Spleen (tissue), 7 donors: ENCODE measurements around the gene ADAM10.
A peak's percentile ranks its signal among the peaks of the same experiment; 100 is the strongest.

Experiments used
- CTCF ChIP-seq, 11 experiments: fragments of 200-600 bp in 7 of 11; fragments of 450-650 bp in 4 of 11; sonication (generic) in 4 of 11; IDR thresholded peaks in 8 of 11; conservative IDR thresholded peaks in 3 of 11; 1 replicate in 7 of 11; 2 replicates in 4 of 11; pipeline versions ENCODE4 v1.4.0 to v1.8.0; 2016 to 2021; ENCODE audit warnings: antibody characterized with exemption in 11 of 11, inconsistent platforms in 4 of 11, mild to moderate bottlenecking in 1 of 11
- POLR2A ChIP-seq, 3 donors: fragments of 450-650 bp; IDR thresholded peaks; one replicate each; pipeline ENCODE4 v1.5.1; 2017; ENCODE audit warnings: antibody characterized with exemption in 3 of 3, mild to moderate bottlenecking in 1 of 3
- POLR2AphosphoS5 ChIP-seq, 3 donors: sonication (generic); formaldehyde crosslinking; IDR thresholded peaks; one replicate each; pipeline ENCODE4 v1.5.1; 2017; ENCODE audit warnings: antibody characterized with exemption in 3 of 3
- donor health status: DM: no; HTN: no; CAD: no; lungs with moderate emphysema.
- donor health status: DM: no; HTN: no; CAD: no.
- donor health status: DM: no; HTN: no; CAD: no.

- TF ChIP-seq POLR2A (IDR thresholded peaks at IDR 0.05): peak in 2 of 3 donors; percentile 2 to 78
- TF ChIP-seq CTCF (IDR thresholded peaks at IDR 0.05 in 8 of 11, conservative IDR thresholded peaks at IDR 0.05 in 3 of 11): peak in 3 of 11 experiments; percentile 16 to 45 (median 28)
- peak; percentile 86 to 94 (median 94) for TF ChIP-seq POLR2AphosphoS5 (IDR thresholded peaks at IDR 0.05)
Measured at GRCh38 chr15:58749532-58750337, at the start of gene ADAM10.
